HG03064 (cell line): Measurements from ENCODE around the gene UAP1L1.
"Not testable (repeated sequence)": the region's sequence is repeated elsewhere in the genome, so short reads cannot be mapped to it uniquely, and the experiment has no call there.

Experiments used
- ATAC-seq: cut with Tn5 transposase; IDR thresholded peaks from one replicate; pipeline ENCODE4 v1.9.1; 2021; ENCODE audit warnings: low read depth; ENCODE audit not compliant: unreplicated experiment

UAP1L1 gene

DNA sequence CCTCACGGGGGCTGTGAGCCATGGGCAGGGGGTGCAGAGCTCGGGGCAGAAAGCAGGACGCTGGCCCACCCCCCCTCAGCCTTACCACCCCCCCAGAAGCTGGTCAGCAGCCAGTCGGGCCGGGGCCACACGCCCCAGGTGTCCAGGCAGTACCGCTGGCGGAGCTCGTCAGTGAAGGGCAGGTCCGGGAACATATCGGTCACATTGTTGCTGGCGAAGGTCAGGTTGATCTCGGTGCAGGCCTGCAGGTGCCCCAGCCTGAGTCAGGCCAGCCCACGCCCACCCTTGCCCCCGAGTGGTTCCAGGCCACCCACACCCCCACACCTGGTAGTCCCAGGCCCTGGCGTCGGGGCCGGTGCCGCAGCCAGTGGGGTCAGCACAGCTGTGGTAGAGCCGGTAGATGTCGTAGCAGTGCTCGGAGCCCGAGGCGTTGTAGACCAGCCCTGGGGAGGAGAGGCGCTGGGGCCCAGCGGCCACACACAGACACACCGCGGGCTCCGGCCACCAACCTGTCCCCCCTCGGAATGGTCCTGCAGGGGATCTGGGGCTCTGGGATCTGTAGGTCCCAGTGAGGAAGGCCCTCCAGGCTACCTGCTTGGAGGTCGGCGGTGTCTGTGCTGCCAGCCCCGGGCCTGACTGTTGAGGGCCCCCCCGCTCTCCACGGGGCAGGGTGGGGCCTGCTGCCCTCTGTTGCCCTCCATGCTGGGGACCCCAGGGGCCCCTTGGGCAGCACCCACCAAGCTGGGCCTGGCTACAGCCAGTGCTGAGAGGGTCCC is 34.7 kb downstream of the UAP1L1 start:
- ATAC-seq: no peak

- no peak for ATAC-seq
These were observed 35.5 kb downstream of the UAP1L1 start for GRCh38 chr9:137112564-137113384.

- no peak for ATAC-seq
These were observed 36.3 kb downstream of the UAP1L1 start for GRCh38 chr9:137113385-137114159.

GRCh38 chr9:137114220-137114612 is 36.9 kb downstream of the UAP1L1 start:
- ATAC-seq: peak; percentile 25

GRCh38 chr9:137114613-137115393 is 37.5 kb downstream of the UAP1L1 start, which contains the start of gene DPP7:
Gene DPP7, minus strand, starts transcription at chr9:137114733. Its CDS starts 20 bp downstream, at chr9:137114713.
- ATAC-seq: peak; percentile 58

- ATAC-seq: no peak
These were observed 38.2 kb downstream of the UAP1L1 start for GRCh38 chr9:137115394-137116026.

DNA sequence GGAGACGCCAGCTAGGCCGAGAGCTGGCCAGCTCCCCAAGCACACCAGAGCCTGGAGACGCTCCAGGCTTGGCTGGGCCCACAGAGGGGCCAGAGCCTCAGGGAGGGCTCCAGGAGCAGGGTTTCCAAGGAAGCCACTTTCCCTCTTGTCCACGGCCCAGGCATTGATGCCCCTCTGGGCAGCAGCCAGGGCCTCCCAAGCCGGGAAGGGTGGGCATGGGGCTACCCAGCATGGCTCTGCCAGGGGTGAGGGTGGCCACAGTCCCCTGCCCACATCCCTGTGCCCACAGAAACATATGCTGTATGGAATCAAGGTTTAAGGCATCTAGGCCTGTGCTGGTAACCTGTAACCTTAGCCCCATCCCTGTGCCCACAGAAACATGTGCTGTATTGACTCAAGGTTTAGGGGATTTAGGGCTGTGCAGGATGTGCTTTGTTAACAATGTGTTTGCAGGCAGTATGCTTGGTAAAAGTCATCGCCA is 38.8 kb downstream of the UAP1L1 start:
- ATAC-seq: no peak

DNA sequence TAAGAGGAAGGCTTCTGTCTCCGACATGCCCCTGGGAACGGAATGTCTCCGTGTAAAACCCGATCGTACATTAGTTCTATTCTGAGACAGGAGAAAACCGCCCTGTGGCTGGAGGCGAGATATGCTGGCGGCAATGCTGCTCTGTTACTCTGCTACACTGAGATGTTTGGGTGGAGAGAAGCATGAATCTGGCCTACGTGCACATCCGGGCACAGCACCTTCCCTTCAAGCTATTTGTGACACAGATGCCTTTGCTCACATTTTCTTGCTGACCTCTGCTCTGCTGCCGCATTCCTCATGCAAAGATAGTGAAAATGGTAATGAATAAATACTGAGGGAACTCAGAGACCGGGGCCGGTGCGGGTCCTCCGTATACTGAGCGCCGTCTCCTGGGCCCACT is 39.4 kb downstream of the UAP1L1 start:
- no peak for ATAC-seq

DNA sequence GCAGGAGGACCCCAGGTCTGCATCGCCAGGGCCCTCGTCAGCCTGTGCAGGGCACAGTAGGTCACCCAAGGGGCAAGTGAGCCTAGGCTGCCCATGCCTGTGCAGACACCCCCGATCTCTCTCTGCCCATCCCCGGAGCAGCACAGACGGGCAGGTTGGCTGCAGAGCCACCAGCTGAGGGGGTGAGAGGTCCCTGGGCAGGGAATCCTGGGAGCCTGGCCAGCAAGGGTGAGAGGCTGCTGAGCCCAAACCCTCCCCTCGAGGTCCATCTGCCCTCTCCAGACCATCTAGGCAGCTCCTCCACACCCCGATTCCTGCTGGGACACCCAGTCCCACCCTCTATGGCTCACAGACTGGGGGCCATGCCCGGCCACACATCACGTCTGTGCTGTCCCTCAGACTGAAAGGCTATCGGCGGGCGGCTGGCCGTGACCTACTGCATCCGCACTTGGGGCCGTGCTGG is 40.0 kb downstream of the UAP1L1 start:
- ATAC-seq: no peak

DNA sequence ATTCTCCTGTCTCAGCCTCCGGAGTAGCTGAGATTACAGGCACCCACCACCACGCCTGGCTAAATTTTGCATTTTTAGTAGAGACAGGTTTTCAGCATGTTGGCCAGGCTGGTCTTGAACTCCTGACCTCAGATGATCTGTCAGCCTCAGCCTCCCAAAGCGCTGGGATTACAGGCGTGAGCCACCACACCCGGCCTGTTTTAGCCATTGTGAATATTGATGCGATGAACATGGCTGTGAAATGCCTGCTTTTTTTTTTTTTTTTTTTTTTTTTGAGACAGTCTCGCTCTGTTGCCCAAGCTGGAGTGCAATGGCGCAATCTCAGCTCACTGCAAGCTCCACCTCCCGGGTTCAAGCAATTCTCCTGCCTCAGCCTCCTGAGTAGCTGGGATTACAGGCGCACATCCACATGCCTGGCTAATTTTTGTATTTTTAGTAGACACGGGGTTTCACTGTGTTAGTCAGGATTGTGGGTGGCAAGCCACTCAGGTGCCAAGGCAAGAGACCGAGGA is 40.8 kb downstream of the UAP1L1 start:
- not testable (repeated sequence) for ATAC-seq

- not testable (repeated sequence) for ATAC-seq
These were observed 44.8 kb downstream of the UAP1L1 start for GRCh38 chr9:137121927-137122795.

- ATAC-seq: not testable (repeated sequence)
These were observed 45.6 kb downstream of the UAP1L1 start for GRCh38 chr9:137122796-137123467.

DNA sequence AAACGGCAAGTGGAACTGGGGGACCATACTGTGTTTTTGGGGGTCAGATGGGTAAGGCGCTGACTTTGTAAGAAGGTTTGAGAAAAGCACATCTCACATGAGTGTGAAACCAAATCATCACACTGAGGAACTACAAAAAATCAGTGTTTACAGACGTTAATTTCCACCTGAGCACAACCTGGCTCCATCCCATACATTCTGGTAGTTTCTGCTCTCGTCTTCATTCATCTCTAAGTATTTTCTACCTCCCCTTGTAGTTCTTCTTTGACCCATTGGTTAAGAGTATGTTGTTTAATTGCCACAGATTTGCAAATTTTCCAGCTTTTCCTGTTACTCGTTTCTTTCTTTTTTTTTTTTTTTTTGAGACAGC is 46.1 kb downstream of the UAP1L1 start:
- ATAC-seq: peak; percentile 47

GRCh38 chr9:137123952-137124462 is 46.7 kb downstream of the UAP1L1 start:
- not testable (repeated sequence) for ATAC-seq

- ATAC-seq: no peak
These were observed 49.5 kb downstream of the UAP1L1 start for GRCh38 chr9:137126786-137127185.

- no peak for ATAC-seq
These were observed 50.2 kb downstream of the UAP1L1 start for GRCh38 chr9:137127301-137128157.
